Transverse colon (tissue), 4 donors: Measurements from ENCODE around the gene ATAT1. TPM values are rescaled to one million over a fixed set of nuclear protein-coding genes. Genes with fewer than 3 reads are reported as not detected.

ENCODE experiments used
- DNase-seq: peaks from one replicate; pipeline ENCODE4 v3.0.0-alpha.2; 2019
- H3K27ac ChIP-seq, 4 donors: fragments of 200-600 bp; sonication (generic); 2 replicates each; pipeline ENCODE4 v1.5.1; 2016 to 2018; ENCODE audit warnings: inconsistent platforms in 4 of 4
- H3K27me3 ChIP-seq: fragments of 200-600 bp; sonication (generic); 2 replicates; pipeline ENCODE4 v1.5.1; 2017; ENCODE audit warnings: inconsistent platforms
- H3K36me3 ChIP-seq, 4 donors: fragments of 200-600 bp; sonication (generic); 2 replicates each; pipeline ENCODE4 v1.5.1; 2017 to 2019; ENCODE audit warnings: inconsistent platforms in 4 of 4
- H3K4me1 ChIP-seq, 4 donors: fragments of 200-600 bp; sonication (generic); 2 replicates each; pipeline ENCODE4 v1.5.1; 2017 to 2020; ENCODE audit warnings: inconsistent platforms in 4 of 4
- H3K4me3 ChIP-seq, 4 donors: fragments of 200-600 bp; sonication (generic); 1 replicate in 1 of 4; 2 replicates in 3 of 4; pipeline versions ENCODE4 v1.5.1 to v1.6.1; 2017 to 2019; ENCODE audit warnings: inconsistent platforms in 4 of 4
- H3K9me3 ChIP-seq, 2 donors: fragments of 200-600 bp; sonication (generic); 2 replicates each; pipeline ENCODE4 v1.5.1; 2017 to 2019; ENCODE audit warnings: inconsistent platforms in 2 of 2
- EP300 ChIP-seq: sonication (generic); formaldehyde crosslinking; IDR thresholded peaks from one replicate; pipeline ENCODE4 v1.6.1; 2017; ENCODE audit warnings: antibody characterized with exemption, low read depth
- POLR2A ChIP-seq: fragments of 450-650 bp; IDR thresholded peaks from one replicate; pipeline ENCODE4 v1.6.1; 2016; ENCODE audit warnings: antibody characterized with exemption, mild to moderate bottlenecking, moderate library complexity
- POLR2AphosphoS5 ChIP-seq, 3 donors: sonication (generic); formaldehyde crosslinking; IDR thresholded peaks; one replicate each; pipeline ENCODE4 v1.6.1; 2016; ENCODE audit warnings: antibody characterized with exemption in 3 of 3
- WGBS, 2 donors: methylation state at CpG; one replicate each; pipeline ENCODE4 v1.1.5; 2018; ENCODE audit warnings: low coverage in 1 of 2; 5-methylcytosine and 5-hydroxymethylcytosine counted together
- in situ Hi-C, 4 donors: fragments of 200-750 bp; cut with MboI; loops; one replicate each; pipeline versions ENCODE4 v1.15.0 to v1.15.1; 2017; ENCODE audit warnings: low sequenced_read_pairs in 3 of 4, low pct_ligation_motif_present in 1 of 4, low pct_unique_long_range_greater_than_20kb in 1 of 4
- intact Hi-C: fragments of 100-400 bp; cut with DNase I; formaldehyde crosslinking; loops from one replicate; pipeline ENCODE4 v1.15.1; 2023; ENCODE audit warnings: low total_unique reads
- total RNA-seq, 4 donors: library from RNA; depleted of rRNA; stranded (reverse); fragments of >200 nt; gene quantifications; one replicate each; pipeline ENCODE4 v1.1.0, GENCODE V29; 2016
- TF ChIP-seq, protein P1 (sequence below), 5 experiments: fragments of 200-600 bp in 3 of 5; fragments of 450-650 bp in 2 of 5; sonication (generic) in 3 of 5; IDR thresholded peaks; 1 replicate in 2 of 5; 2 replicates in 3 of 5; pipeline ENCODE4 v1.5.1; 2016 to 2017; ENCODE audit warnings: antibody characterized with exemption in 5 of 5, inconsistent platforms in 3 of 5, mild to moderate bottlenecking in 2 of 5, moderate library complexity in 1 of 5

The ATAT1 gene
- total RNA-seq, 4 donors from 2014 or later = 10.6 to 174 (median 22.2) TPM

GRCh38 chr6:30619561-30619960, 7.1 kb upstream of the ATAT1 start:
- H3K4me3 ChIP-seq = no peak overlapping the region
- peaks cover 10 to 17% (median 14%) of the 10 kb centered on the region in 4 donors for H3K4me1 ChIP-seq
- no peaks in the 10 kb centered on the region for H3K9me3 ChIP-seq
- no peak for DNase-seq
- 96 to 100% methylated on average over 1 to 11 of the region's 11 CpGs for WGBS, 2 donors
- peaks cover 0 to 57% (median 28%) of the 10 kb centered on the region in 4 donors for H3K36me3 ChIP-seq
- H3K27ac ChIP-seq = peak overlapping the region; percentile 93 to 98 (median 94)
- no peaks in the 10 kb centered on the region for H3K27me3 ChIP-seq
- intact Hi-C loops = loop anchor here (5.0 kb wide), 2 partner anchors 68 to 103 kb away; partner anchors contain the start of genes PPP1R18 and TUBB
- in situ Hi-C loops = no loop called here
- TF ChIP-seq, protein P1, sequence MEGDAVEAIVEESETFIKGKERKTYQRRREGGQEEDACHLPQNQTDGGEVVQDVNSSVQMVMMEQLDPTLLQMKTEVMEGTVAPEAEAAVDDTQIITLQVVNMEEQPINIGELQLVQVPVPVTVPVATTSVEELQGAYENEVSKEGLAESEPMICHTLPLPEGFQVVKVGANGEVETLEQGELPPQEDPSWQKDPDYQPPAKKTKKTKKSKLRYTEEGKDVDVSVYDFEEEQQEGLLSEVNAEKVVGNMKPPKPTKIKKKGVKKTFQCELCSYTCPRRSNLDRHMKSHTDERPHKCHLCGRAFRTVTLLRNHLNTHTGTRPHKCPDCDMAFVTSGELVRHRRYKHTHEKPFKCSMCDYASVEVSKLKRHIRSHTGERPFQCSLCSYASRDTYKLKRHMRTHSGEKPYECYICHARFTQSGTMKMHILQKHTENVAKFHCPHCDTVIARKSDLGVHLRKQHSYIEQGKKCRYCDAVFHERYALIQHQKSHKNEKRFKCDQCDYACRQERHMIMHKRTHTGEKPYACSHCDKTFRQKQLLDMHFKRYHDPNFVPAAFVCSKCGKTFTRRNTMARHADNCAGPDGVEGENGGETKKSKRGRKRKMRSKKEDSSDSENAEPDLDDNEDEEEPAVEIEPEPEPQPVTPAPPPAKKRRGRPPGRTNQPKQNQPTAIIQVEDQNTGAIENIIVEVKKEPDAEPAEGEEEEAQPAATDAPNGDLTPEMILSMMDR (IDR thresholded peaks at IDR 0.05) = no peak
- TF ChIP-seq POLR2AphosphoS5 (IDR thresholded peaks at IDR 0.05) = no peak
- no peak for TF ChIP-seq POLR2A
- no peak for TF ChIP-seq EP300

- in situ Hi-C loops (loop anchor here in 1 of 4 donors (10.0 kb wide), 1 partner anchor 49 kb away; the partner anchor contains the start of gene DHX16), intact Hi-C loops (no loop called here)
- Histone ChIP-seq H3K27ac (peak overlapping the region; percentile 84 to 94 (median 94)), H3K9me3 (no peaks in the 10 kb centered on the region), H3K36me3 (peaks cover 0 to 53% (median 27%) of the 10 kb centered on the region in 4 donors), H3K4me1 (peaks cover 12 to 17% (median 15%) of the 10 kb centered on the region in 4 donors), H3K4me3 (no peak overlapping the region), H3K27me3 (no peaks in the 10 kb centered on the region)
- no peak for TF ChIP-seq EP300
- TF ChIP-seq POLR2A = no peak
- TF ChIP-seq, protein P1 (IDR thresholded peaks at IDR 0.05) = no peak
- no peak for TF ChIP-seq POLR2AphosphoS5 (IDR thresholded peaks at IDR 0.05)
- no peak for DNase-seq
- 93 to 100% methylated on average over 1 to 8 of the region's 8 CpGs for WGBS, 2 donors
These were observed 1.2 kb upstream of the ATAT1 start for GRCh38 chr6:30625511-30625910.

DNA sequence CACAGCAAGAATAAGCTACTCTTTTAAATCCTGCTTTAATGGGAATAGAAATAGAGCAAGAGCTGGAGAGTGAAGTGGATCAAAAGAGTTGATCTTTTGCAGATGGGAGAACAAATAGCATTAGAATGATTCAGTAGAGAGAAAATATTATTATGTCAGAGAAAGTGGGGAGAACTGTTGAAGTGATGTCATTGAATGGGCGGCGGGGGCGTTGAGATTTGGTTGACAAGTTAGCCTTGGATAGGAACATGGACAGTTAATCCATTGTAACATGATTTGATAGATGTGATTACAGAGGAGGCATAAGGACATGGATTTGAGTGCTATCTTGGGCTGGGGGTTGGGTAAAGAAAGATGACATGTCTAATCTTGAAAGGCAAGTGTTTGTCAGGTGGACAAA, 9.2 kb downstream of the ATAT1 start:
- no peak overlapping the region for H3K4me3 ChIP-seq
- peaks cover 0 to 5% (median 0%) of the 10 kb centered on the region in 4 donors for H3K4me1 ChIP-seq
- 96 to 97% methylated on average over 3 of the region's 3 CpGs for WGBS, 2 donors
- H3K27ac ChIP-seq = no peak overlapping the region
- H3K27me3 ChIP-seq = no peaks in the 10 kb centered on the region
- H3K9me3 ChIP-seq = no peaks in the 10 kb centered on the region
- intact Hi-C loops (no loop called here), in situ Hi-C loops (no loop called here)
- peaks cover 0 to 5% (median 2%) of the 10 kb centered on the region in 4 donors for H3K36me3 ChIP-seq
- no peak for DNase-seq
- no peak for TF ChIP-seq POLR2AphosphoS5 (IDR thresholded peaks at IDR 0.05)
- TF ChIP-seq POLR2A = no peak
- TF ChIP-seq, protein P1 (IDR thresholded peaks at IDR 0.05) = no peak
- TF ChIP-seq EP300 = no peak

- in situ Hi-C loops (no loop called here), intact Hi-C loops (no loop called here)
- H3K4me1 ChIP-seq = peaks cover 0 to 15% (median 0%) of the 10 kb centered on the region in 4 donors
- no peak for DNase-seq
- no peak overlapping the region for H3K27ac ChIP-seq
- 83% methylated on average over 10 of the region's 10 CpGs; no CpG with 5 or more reads in 1 of the 2 donors for WGBS, 2 donors
- no peaks in the 10 kb centered on the region for H3K27me3 ChIP-seq
- no peaks in the 10 kb centered on the region for H3K9me3 ChIP-seq
- peaks cover 0 to 4% (median 0%) of the 10 kb centered on the region in 4 donors for H3K36me3 ChIP-seq
- H3K4me3 ChIP-seq = no peak overlapping the region
- TF ChIP-seq POLR2AphosphoS5 (IDR thresholded peaks at IDR 0.05) = no peak
- no peak for TF ChIP-seq POLR2A
- TF ChIP-seq, protein P1 (IDR thresholded peaks at IDR 0.05) = no peak
- no peak for TF ChIP-seq EP300
These were observed 13.8 kb downstream of the ATAT1 start for GRCh38 chr6:30640481-30640880.
